OCI-LY1 (cell line): ENCODE data around the gene RELB.

ENCODE experiments used
- EZH2 ChIP-seq: fragments of 200-600 bp; sonication (generic), shearing (Covaris generic); IDR thresholded peaks from 2 replicates; pipeline ENCODE4 v1.8.0; 2017; ENCODE audit warnings: borderline replicate concordance, mixed run types, mild to moderate bottlenecking, antibody characterized with exemption, low read length, moderate library complexity, mixed read lengths
- TF ChIP-seq, protein P1 (sequence below): fragments of 200-600 bp; sonication (generic), shearing (Covaris generic); IDR thresholded peaks from 2 replicates; pipeline ENCODE4 v1.5.1; 2017; ENCODE audit warnings: mild to moderate bottlenecking, antibody characterized with exemption, low read length, moderate library complexity, mixed read lengths

DNA sequence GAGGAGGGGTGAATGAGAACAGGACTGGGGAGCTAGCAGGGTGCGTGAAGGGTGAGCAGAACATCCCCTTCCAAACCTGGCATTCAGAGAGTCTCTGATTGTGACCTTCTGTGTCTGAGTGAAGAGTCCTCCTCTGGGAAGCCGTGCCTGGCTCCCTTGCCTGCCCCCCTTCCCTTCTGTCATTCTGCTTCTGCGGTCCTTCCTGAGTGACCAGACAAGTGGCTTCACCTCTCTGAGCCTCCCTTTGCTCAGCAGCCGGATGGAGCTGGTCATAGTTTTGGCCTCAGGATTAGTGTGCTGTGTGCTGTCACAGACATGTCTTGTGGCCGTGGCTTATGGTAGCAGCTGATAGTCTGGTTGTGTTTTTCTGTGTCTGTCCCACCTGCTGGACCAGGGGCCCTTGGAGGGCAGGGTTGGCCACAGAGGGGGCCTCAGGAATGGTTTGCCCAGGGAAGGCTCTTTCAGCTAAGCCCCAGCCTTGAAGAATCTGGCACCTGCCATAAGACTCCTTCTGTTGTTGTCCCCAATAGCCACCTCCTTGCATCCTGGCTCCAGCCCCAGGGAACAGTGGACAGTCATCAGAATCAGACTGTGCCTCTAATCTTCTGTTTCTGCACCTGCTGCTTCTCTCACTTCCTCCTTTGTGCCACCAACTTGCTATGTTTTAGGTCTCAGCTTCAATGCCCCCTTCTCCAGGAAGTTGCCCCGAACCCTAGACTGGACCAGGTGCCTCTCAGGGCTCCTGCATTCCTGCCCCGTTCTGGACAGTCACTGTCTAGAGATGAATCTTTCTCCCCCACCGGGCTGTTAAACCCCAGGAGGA, 40.1 kb upstream of the RELB start:
- TF ChIP-seq, protein P1, sequence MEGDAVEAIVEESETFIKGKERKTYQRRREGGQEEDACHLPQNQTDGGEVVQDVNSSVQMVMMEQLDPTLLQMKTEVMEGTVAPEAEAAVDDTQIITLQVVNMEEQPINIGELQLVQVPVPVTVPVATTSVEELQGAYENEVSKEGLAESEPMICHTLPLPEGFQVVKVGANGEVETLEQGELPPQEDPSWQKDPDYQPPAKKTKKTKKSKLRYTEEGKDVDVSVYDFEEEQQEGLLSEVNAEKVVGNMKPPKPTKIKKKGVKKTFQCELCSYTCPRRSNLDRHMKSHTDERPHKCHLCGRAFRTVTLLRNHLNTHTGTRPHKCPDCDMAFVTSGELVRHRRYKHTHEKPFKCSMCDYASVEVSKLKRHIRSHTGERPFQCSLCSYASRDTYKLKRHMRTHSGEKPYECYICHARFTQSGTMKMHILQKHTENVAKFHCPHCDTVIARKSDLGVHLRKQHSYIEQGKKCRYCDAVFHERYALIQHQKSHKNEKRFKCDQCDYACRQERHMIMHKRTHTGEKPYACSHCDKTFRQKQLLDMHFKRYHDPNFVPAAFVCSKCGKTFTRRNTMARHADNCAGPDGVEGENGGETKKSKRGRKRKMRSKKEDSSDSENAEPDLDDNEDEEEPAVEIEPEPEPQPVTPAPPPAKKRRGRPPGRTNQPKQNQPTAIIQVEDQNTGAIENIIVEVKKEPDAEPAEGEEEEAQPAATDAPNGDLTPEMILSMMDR = no peak
- TF ChIP-seq EZH2 = no peak
